ENCODE results near the gene METTL8. TPM values are rescaled to one million over a fixed set of nuclear protein-coding genes. Genes with fewer than 3 reads are reported as not detected.

The METTL8 gene
- total and polyA plus RNA-seq, 2 of the 13 experiments (the other 11 are each of a cell fraction or from before 2014, with no cell fraction given) = 18.6 to 68.2 TPM

DNA sequence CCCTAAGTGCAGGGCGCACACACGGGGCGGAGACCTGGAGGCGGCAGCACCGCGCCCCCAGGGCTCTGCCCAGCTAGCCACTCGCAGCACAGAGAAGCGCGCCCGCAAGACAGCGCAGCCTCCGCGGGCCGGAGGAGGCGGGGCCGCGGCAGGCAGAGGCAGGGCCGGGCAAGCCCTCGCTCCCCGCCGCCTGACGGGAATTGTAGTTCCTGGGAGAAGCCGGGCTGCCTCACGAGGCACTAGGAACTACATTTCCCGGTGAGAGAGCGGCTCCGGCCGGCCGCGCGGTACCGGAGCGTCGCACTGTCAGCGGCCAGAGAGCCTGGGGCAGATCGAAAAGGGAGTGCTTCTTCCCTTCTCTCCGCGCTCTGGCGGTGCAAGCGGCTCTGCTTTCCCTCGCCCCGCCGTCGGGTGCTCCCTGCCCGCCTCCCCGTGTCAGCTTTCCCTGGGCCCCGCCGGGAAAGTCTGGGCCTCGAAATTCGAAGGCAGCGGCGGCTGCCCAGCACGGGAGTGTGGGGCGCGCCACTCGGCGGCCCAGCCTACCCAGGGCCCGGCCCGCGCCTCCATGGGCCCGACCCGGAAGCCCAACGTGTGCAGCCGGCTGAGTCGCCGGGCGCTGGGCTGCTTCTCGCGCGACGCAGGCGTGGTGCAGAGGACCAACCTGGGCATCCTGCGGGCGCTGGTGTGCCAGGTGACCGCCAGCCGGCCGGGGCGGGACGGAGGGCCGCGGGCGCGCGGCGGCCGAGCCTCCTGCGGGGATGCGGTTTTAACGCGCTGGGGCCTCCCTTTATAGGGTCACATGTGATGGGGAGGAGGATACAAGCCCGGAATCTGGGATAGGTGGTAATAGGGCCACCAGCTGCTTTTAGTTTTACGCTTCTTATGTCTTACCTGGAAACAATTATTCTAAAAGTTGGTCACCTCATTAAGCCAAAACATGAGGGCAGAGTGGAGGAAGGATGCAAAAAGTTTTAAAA is 511 bp upstream of the METTL8 start, which contains the start of gene DCAF17 (continued):
- TF ChIP-seq, protein P1, sequence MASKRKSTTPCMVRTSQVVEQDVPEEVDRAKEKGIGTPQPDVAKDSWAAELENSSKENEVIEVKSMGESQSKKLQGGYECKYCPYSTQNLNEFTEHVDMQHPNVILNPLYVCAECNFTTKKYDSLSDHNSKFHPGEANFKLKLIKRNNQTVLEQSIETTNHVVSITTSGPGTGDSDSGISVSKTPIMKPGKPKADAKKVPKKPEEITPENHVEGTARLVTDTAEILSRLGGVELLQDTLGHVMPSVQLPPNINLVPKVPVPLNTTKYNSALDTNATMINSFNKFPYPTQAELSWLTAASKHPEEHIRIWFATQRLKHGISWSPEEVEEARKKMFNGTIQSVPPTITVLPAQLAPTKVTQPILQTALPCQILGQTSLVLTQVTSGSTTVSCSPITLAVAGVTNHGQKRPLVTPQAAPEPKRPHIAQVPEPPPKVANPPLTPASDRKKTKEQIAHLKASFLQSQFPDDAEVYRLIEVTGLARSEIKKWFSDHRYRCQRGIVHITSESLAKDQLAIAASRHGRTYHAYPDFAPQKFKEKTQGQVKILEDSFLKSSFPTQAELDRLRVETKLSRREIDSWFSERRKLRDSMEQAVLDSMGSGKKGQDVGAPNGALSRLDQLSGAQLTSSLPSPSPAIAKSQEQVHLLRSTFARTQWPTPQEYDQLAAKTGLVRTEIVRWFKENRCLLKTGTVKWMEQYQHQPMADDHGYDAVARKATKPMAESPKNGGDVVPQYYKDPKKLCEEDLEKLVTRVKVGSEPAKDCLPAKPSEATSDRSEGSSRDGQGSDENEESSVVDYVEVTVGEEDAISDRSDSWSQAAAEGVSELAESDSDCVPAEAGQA (IDR thresholded peaks at IDR 0.05; ENCODE audit: low read depth) = peak; percentile 3; the same call in 1 of the 2 replicates
- TF ChIP-seq, protein P1 (CRISPR knock-in tag; IDR thresholded peaks at IDR 0.05; ENCODE audit: borderline replicate concordance) = peak; percentile 95; the same call in 1 of the 2 replicates
- TF ChIP-seq, protein P2, sequence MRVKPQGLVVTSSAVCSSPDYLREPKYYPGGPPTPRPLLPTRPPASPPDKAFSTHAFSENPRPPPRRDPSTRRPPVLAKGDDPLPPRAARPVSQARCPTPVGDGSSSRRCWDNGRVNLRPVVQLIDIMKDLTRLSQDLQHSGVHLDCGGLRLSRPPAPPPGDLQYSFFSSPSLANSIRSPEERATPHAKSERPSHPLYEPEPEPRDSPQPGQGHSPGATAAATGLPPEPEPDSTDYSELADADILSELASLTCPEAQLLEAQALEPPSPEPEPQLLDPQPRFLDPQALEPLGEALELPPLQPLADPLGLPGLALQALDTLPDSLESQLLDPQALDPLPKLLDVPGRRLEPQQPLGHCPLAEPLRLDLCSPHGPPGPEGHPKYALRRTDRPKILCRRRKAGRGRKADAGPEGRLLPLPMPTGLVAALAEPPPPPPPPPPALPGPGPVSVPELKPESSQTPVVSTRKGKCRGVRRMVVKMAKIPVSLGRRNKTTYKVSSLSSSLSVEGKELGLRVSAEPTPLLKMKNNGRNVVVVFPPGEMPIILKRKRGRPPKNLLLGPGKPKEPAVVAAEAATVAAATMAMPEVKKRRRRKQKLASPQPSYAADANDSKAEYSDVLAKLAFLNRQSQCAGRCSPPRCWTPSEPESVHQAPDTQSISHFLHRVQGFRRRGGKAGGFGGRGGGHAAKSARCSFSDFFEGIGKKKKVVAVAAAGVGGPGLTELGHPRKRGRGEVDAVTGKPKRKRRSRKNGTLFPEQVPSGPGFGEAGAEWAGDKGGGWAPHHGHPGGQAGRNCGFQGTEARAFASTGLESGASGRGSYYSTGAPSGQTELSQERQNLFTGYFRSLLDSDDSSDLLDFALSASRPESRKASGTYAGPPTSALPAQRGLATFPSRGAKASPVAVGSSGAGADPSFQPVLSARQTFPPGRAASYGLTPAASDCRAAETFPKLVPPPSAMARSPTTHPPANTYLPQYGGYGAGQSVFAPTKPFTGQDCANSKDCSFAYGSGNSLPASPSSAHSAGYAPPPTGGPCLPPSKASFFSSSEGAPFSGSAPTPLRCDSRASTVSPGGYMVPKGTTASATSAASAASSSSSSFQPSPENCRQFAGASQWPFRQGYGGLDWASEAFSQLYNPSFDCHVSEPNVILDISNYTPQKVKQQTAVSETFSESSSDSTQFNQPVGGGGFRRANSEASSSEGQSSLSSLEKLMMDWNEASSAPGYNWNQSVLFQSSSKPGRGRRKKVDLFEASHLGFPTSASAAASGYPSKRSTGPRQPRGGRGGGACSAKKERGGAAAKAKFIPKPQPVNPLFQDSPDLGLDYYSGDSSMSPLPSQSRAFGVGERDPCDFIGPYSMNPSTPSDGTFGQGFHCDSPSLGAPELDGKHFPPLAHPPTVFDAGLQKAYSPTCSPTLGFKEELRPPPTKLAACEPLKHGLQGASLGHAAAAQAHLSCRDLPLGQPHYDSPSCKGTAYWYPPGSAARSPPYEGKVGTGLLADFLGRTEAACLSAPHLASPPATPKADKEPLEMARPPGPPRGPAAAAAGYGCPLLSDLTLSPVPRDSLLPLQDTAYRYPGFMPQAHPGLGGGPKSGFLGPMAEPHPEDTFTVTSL (CRISPR knock-in tag; IDR thresholded peaks at IDR 0.05; ENCODE audit: borderline replicate concordance) = no peak
- TF ChIP-seq SP4 (CRISPR knock-in tag; IDR thresholded peaks at IDR 0.05) (peak; percentile 94), SP2 (CRISPR knock-in tag; IDR thresholded peaks at IDR 0.05) (peak; percentile 64), HNRNPL (IDR thresholded peaks at IDR 0.05; ENCODE audit: low read depth, low read length) (peak; percentile 81), ZNF672 (CRISPR knock-in tag; IDR thresholded peaks at IDR 0.05) (no peak), RARA (CRISPR knock-in tag; IDR thresholded peaks at IDR 0.05) (peak; percentile 6), SMAD3 (CRISPR knock-in tag; IDR thresholded peaks at IDR 0.05) (peak; percentile 9)
- TF ChIP-seq, protein P3, sequence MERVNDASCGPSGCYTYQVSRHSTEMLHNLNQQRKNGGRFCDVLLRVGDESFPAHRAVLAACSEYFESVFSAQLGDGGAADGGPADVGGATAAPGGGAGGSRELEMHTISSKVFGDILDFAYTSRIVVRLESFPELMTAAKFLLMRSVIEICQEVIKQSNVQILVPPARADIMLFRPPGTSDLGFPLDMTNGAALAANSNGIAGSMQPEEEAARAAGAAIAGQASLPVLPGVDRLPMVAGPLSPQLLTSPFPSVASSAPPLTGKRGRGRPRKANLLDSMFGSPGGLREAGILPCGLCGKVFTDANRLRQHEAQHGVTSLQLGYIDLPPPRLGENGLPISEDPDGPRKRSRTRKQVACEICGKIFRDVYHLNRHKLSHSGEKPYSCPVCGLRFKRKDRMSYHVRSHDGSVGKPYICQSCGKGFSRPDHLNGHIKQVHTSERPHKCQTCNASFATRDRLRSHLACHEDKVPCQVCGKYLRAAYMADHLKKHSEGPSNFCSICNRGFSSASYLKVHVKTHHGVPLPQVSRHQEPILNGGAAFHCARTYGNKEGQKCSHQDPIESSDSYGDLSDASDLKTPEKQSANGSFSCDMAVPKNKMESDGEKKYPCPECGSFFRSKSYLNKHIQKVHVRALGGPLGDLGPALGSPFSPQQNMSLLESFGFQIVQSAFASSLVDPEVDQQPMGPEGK (CRISPR knock-in tag; IDR thresholded peaks at IDR 0.05) = 0 out of 2 replicates have a peak, but pooled peaks have one; percentile 12
- TF ChIP-seq, protein P4, sequence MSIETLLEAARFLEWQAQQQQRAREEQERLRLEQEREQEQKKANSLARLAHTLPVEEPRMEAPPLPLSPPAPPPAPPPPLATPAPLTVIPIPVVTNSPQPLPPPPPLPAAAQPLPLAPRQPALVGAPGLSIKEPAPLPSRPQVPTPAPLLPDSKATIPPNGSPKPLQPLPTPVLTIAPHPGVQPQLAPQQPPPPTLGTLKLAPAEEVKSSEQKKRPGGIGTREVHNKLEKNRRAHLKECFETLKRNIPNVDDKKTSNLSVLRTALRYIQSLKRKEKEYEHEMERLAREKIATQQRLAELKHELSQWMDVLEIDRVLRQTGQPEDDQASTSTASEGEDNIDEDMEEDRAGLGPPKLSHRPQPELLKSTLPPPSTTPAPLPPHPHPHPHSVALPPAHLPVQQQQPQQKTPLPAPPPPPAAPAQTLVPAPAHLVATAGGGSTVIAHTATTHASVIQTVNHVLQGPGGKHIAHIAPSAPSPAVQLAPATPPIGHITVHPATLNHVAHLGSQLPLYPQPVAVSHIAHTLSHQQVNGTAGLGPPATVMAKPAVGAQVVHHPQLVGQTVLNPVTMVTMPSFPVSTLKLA (IDR thresholded peaks at IDR 0.05) = peak; percentile 51

Measured in HepG2 (cell line).